Nucleus accumbens (tissue), 56 donors: Measurements from ENCODE around the gene VIPR2.
A peak's percentile ranks its signal among the peaks of the same experiment; 100 is the strongest.

Source experiments
- DNase-seq, 56 donors: peaks; one replicate each; lab custom pipeline; 2025; lab: John Stamatoyannopoulos, UW

Gene VIPR2

DNA sequence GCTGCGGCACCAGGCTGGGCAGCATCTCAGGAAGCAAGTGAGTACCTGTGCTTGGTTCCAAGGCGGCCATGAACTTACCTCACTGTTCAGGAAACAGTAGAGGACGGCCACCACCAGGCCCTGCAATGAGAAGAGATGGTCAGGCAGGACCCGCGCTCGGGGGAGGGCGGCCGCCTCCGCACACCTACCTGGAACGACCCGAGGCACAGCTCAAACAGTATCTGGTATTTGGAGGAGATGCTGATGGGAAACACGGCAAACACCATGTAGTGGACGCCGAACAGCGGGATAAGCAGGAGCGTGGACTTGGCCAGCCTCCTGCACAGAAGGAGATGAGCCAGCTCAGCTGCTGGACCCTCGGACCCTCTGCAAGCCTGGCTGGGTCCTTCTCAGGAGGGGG lies 112.9 kb downstream of the VIPR2 start:
- DNase-seq: no peak

DNA sequence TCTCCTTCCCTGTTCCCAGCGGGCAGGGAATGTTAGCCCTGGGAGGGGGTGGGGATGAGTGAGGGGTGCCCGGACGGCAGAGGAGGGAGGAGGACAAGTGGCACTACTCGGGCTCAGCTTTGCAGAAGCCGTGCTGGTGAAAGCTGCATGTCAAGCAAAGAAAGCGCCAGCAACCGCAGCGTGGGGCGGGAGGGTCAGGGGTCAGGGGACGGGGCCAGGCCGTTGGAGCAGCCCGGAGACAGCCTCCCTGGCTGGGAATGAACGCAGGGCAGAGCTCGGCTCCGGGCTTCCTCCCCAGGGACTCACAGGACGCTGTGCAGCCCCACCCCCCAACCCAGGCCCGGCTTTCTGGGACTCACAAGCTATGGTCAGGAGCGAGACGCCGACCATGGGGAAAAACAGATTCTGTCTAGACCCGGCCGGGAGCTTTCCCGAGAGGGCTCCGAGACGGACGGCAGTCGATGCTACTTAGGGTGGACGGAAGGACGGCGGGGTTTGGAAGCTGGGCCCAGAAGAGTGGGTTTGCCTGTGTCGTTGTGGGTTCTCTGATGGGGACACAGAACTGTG lies 113.4 kb downstream of the VIPR2 start:
- DNase-seq: peak in 1 of 56 donors; percentile 48

- peak in 14 of 56 donors; percentile 13 to 54 (median 42) for DNase-seq
Measured at GRCh38 chr7:159030490-159031134, 114.1 kb downstream of the VIPR2 start.

GRCh38 chr7:159028508-159029401 lies 115.9 kb downstream of the VIPR2 start:
- DNase-seq: no peak

DNA sequence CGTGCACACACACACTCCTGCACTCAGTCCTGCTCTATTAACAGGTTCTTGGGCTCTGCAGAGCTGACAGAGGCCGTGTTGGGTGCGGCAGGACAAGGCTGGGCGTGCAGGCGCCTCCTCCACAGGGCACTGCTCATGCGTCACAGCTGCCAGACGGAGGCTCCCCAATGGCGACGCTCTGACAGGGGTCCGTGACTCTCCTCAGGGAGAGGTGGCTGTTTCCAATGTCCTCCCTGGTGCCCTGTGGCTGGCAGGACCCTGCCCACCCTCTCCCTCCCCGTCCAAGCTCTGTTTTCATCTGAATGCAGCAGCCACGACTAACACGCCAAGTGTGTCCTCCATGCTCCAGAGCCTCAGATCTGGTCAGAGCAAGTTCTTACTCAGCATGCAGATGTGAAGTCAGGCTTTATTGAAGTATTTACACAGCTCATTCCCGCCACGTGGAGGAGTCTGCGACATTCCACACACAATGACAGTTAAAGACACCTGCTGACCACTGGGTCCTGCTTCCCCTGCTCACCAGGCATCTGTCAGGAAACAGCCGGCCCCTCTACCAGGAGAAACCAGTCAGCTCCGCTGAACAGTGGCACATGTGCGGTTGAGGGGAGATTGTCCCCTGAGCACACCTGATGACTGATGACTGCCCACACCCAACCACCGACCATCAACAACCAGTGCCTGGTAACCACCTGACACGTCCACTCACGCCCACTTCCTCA lies 116.7 kb downstream of the VIPR2 start:
- no peak for DNase-seq

GRCh38 chr7:159027056-159027788 lies 117.4 kb downstream of the VIPR2 start:
- DNase-seq: no peak

- DNase-seq: no peak
Measured at GRCh38 chr7:159026271-159027055, 118.2 kb downstream of the VIPR2 start.

GRCh38 chr7:159025161-159025779 lies 119.4 kb downstream of the VIPR2 start:
- no peak for DNase-seq

- no peak for DNase-seq
Measured at GRCh38 chr7:159024280-159024951, 120.3 kb downstream of the VIPR2 start.

DNA sequence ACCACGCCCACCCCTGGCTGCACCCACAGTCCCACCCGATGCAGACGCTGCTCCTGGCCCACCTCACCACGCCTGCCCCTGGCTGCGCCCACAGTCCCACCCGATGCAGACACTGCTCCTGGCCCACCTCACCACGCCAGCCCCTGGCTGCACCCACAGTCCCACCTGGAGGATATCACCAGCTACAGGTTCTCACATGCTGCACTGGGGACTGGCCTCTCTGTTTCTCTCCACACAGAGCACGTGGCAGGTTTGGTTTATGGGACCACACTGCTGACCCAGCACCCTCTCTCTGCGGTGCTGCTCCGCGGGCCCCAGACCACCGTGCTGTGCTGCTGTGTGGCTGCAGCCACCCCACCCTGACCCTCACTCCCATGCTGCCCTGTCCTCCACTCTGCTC lies 120.9 kb downstream of the VIPR2 start:
- no peak for DNase-seq

GRCh38 chr7:159023206-159023605 lies 121.5 kb downstream of the VIPR2 start:
- DNase-seq: no peak

- no peak for DNase-seq
Measured at GRCh38 chr7:159022238-159022993, 122.3 kb downstream of the VIPR2 start.

- DNase-seq: no peak
Measured at GRCh38 chr7:159020987-159021386, 123.7 kb downstream of the VIPR2 start.

GRCh38 chr7:159019111-159019510 lies 125.6 kb downstream of the VIPR2 start:
- DNase-seq: peak in 11 of 56 donors; percentile 5 to 52 (median 24)

DNA sequence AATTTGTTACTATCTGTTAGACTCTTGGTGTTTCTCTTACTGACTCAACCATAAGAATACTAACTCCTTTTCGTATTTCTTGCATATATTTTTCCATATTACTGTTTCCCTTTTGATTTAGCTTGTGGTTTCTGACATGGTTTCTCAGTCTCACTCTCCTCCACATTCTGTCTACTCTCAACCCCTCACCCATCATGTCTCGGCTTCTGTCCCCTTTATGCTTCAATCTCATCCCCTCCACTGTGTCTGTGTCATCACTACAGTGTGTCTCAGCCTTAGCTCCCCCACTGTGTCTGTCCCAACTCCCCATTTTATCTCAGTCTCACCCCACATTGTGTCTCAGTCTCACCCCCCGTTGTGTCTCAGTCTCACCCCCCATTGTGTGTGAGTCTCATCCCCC lies 126.9 kb downstream of the VIPR2 start:
- no peak for DNase-seq

DNA sequence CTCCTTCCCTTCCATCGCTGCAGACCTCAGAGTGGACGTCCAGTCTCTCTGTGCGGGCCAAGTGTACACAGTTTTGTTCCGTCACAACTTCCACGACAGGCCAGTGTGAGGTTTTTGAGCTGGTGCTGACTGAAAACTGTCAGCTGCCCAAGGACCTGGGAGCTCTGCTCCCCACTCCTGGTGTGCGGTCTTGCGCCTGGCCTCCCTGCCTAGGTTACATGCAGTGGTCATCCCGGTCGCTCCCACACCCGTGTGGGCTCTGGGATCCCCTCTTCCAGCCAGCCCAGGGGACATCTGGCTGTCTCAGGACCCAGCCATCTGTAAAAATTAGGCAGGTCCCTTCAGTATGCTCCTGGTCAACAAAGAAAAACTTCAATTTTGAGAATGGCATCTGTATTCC lies 127.5 kb downstream of the VIPR2 start:
- no peak for DNase-seq

GRCh38 chr7:159016591-159016990 lies 128.1 kb downstream of the VIPR2 start:
- DNase-seq: no peak
